GM12878 (cell line): Measurements from ENCODE around the gene TMEM63C. TPM values are rescaled to one million over a fixed set of nuclear protein-coding genes. Genes with fewer than 3 reads are reported as not detected.

Source experiments
- ATAC-seq: fragments of 200-7000 bp; cut with Tn5 transposase; 3 replicates; pipeline ENCODE4 v1.9.1; 2020; ENCODE audit warnings: mild to moderate bottlenecking, moderate library complexity
- BruUV-seq: library from RNA; stranded (reverse); fragments of 400-500 nt; replicated peaks from 2 replicates; lab custom pipeline; 2021; lab: Mats Ljungman, UMichigan
- CTCF ChIA-PET: fragments of 300-600 bp; sonication (Branson Sonifier 250); formaldehyde crosslinking; extraction: SDS; loops from one replicate; lab custom pipeline; 2021; ENCODE audit warnings: inconsistent platforms; lab: Yijun Ruan, JAX
- POLR2A ChIA-PET: fragments of 350-600 bp; formaldehyde crosslinking; extraction: SDS; loops from one replicate; lab custom pipeline; 2021; ENCODE audit warnings: inconsistent platforms; lab: Charles Lee
- RAD21 ChIA-PET: fragments of 300-600 bp; sonication (Branson Sonifier 250); formaldehyde crosslinking; loops from one replicate; lab custom pipeline; 2023; ENCODE audit warnings: antibody characterized with exemption; ENCODE audit not compliant: unreplicated experiment; lab: Charles Lee
- SMC1A ChIA-PET: fragments of 300-600 bp; sonication (Branson Sonifier 250); formaldehyde crosslinking; loops from one replicate; lab custom pipeline; 2023; ENCODE audit not compliant: unreplicated experiment, uncharacterized antibody; lab: Charles Lee
- DNase-seq: peaks from one replicate; pipeline ENCODE4 v3.0.0-alpha.2; 2011; ENCODE audit warnings: low read depth, low spot score
- FAIRE-seq: peaks from 3 replicates; lab custom pipeline; 2011; peaks lifted over from hg19 to GRCh38; lab: Jason Lieb, UNC
- H2AFZ ChIP-seq: 2 replicates; pipeline ENCODE4 v1.6.0; 2011; ENCODE audit warnings: low read depth, low read length, control low read depth; ENCODE audit not compliant: control insufficient read depth
- H3K27ac ChIP-seq: 2 replicates; pipeline ENCODE4 v1.5.1; 2011; ENCODE audit warnings: control low read depth; ENCODE audit not compliant: control insufficient read depth, insufficient read depth
- H3K27me3 ChIP-seq, 2 experiments: replicated peaks in 1 of 2; 2 replicates each; pipeline versions ENCODE4 v1.6.0 to v1.6.1; 2011; ENCODE audit warnings: low read length in 1 of 2; ENCODE audit not compliant: control insufficient read depth in 2 of 2, insufficient read depth in 2 of 2
- H3K36me3 ChIP-seq, 2 experiments: 2 replicates each; pipeline ENCODE4 v1.5.1; 2011; ENCODE audit warnings: low read length in 1 of 2; ENCODE audit not compliant: control insufficient read depth in 2 of 2, insufficient read depth in 2 of 2
- H3K4me1 ChIP-seq: 2 replicates; pipeline ENCODE4 v1.6.1; 2011; ENCODE audit warnings: mild to moderate bottlenecking, low read length, moderate library complexity, mixed read lengths; ENCODE audit not compliant: control insufficient read depth, insufficient read depth
- H3K4me2 ChIP-seq: 2 replicates; pipeline ENCODE4 v1.6.0; 2011; ENCODE audit warnings: control low read depth; ENCODE audit not compliant: control insufficient read depth, insufficient read depth
- H3K4me3 ChIP-seq: fragments of 200-600 bp; sonication (generic); 2 replicates; pipeline ENCODE4 v1.5.1; 2016
- H3K79me2 ChIP-seq: 2 replicates; pipeline ENCODE4 v1.6.0; 2011; ENCODE audit warnings: low read length; ENCODE audit not compliant: control insufficient read depth, insufficient read depth
- H3K9ac ChIP-seq: 2 replicates; pipeline ENCODE4 v1.8.0; 2011; ENCODE audit warnings: low read length, control low read depth, mixed read lengths; ENCODE audit not compliant: control insufficient read depth, insufficient read depth
- H3K9me3 ChIP-seq: replicated peaks from 3 replicates; pipeline ENCODE4 v1.5.1; 2011; ENCODE audit warnings: mild to moderate bottlenecking, low read length; ENCODE audit not compliant: control insufficient read depth, insufficient read depth
- H4K20me1 ChIP-seq: 2 replicates; pipeline ENCODE4 v1.6.0; 2011; ENCODE audit not compliant: control insufficient read depth, insufficient read depth
- E2F4 ChIP-seq: IDR thresholded peaks from 2 replicates; pipeline ENCODE4 v1.6.1; 2012; ENCODE audit warnings: low read depth, low read length, improper control_type of control experiment
- GATAD2B ChIP-seq: fragments of 450-650 bp; conservative IDR thresholded peaks from 2 replicates; pipeline ENCODE4 v1.6.1; 2017; ENCODE audit warnings: low read depth, mild to moderate bottlenecking, moderate library complexity
- MTA3 ChIP-seq: IDR thresholded peaks from 2 replicates; pipeline ENCODE4 v1.6.1; 2012; ENCODE audit warnings: low read length, inconsistent platforms, borderline replicate concordance
- RAD21 ChIP-seq: IDR thresholded peaks from 2 replicates; pipeline ENCODE4 v1.6.1; 2011; ENCODE audit warnings: mild to moderate bottlenecking, low read depth, low read length, moderate library complexity; ENCODE audit not compliant: insufficient read depth
- RAD51 ChIP-seq: fragments of 450-650 bp; IDR thresholded peaks from 2 replicates; pipeline ENCODE4 v1.6.1; 2016; ENCODE audit warnings: moderate library complexity, mild to moderate bottlenecking, inconsistent platforms
- RCOR1 ChIP-seq: conservative IDR thresholded peaks from 2 replicates; pipeline ENCODE4 v1.6.1; 2012; ENCODE audit warnings: low read depth, low read length, improper control_type of control experiment
- SIX5 ChIP-seq: IDR thresholded peaks from 2 replicates; pipeline ENCODE4 v1.6.1; 2011; ENCODE audit warnings: mild to moderate bottlenecking, low read depth, low read length, moderate library complexity; ENCODE audit not compliant: severe bottlenecking
- SMAD1 ChIP-seq: fragments of 450-650 bp; IDR thresholded peaks from 2 replicates; pipeline ENCODE4 v1.6.1; 2018; ENCODE audit warnings: mild to moderate bottlenecking, low read depth; ENCODE audit not compliant: partially characterized antibody
- SMC3 ChIP-seq: IDR thresholded peaks from 2 replicates; pipeline ENCODE4 v1.6.1; 2011; ENCODE audit warnings: low read length, improper control_type of control experiment, borderline replicate concordance
- WGBS: methylation state at CpG from one replicate; pipeline ENCODE4 v1.1.6; 2016; ENCODE audit warnings: low lambda C conversion rate; ENCODE audit not compliant: insufficient replicate concordance, insufficient coverage; ENCODE audit errors: missing lambda C conversion rate; 5-methylcytosine and 5-hydroxymethylcytosine counted together
- in situ Hi-C: fragments of 300-500 bp; cut with MboI; formaldehyde crosslinking; loops from 9 replicates; pipeline ENCODE4 v1.14.3; 2018; ENCODE audit warnings: mixed read lengths
- intact Hi-C: fragments of 100-400 bp; cut with micrococcal nuclease; formaldehyde crosslinking; loops from one replicate; pipeline ENCODE4 v1.14.2; 2022; ENCODE audit not compliant: unreplicated experiment
- polyA plus RNA-seq, 11 experiments: library from polyadenylated mRNA; depleted of rRNA in 4 of 11; unstranded in 6 of 11; stranded (reverse) in 5 of 11; fragments of >200 nt; fragmentation: Nextera tagmentation in 4 of 11; fragmentation: Illumina TruSeq in 1 of 11; extraction: Ambion mirVana in 4 of 11; extraction: Trizol in 1 of 11; gene quantifications; 1 replicate in 1 of 11; 2 replicates in 10 of 11; pipeline versions ENCODE4 v1.2.1 to v1.2.3, GENCODE V29; 2011 to 2016; ENCODE audit warnings: inconsistent platforms in 2 of 11, missing spikeins in 2 of 11, low read depth in 1 of 11
- total RNA-seq, 4 experiments: library from RNA; depleted of rRNA in 3 of 4; stranded (reverse); fragments of >200 nt in 3 of 4; fragmentation: Illumina TruSeq in 1 of 4; extraction: Trizol in 1 of 4; gene quantifications; 2 replicates each; pipeline versions ENCODE4 v1.2.1 to v1.2.3, GENCODE V29; 2013 to 2021
- TF ChIP-seq, protein P1 (sequence below): fragments of 450-650 bp; IDR thresholded peaks from 2 replicates; pipeline ENCODE4 v1.6.1; 2014; ENCODE audit warnings: mild to moderate bottlenecking
- TF ChIP-seq, protein P2 (sequence below): IDR thresholded peaks from 2 replicates; pipeline ENCODE4 v1.6.1; 2012; ENCODE audit warnings: improper control_type of control experiment, low read depth, low read length; ENCODE audit not compliant: insufficient replicate concordance

TMEM63C gene
- total and polyA plus RNA-seq, 10 of the 15 experiments (the other 5 are each of a cell fraction or from before 2014, with no cell fraction given) = 0.06 to 1.3 (median 0.39) TPM; not detected in 4

- TF ChIP-seq SMAD1 = no peak
- TF ChIP-seq RCOR1 = no peak
- no peak for TF ChIP-seq GATAD2B
These were observed 634 bp upstream of the TMEM63C start (continued) for GRCh38 chr14:77180726-77181602.

DNA sequence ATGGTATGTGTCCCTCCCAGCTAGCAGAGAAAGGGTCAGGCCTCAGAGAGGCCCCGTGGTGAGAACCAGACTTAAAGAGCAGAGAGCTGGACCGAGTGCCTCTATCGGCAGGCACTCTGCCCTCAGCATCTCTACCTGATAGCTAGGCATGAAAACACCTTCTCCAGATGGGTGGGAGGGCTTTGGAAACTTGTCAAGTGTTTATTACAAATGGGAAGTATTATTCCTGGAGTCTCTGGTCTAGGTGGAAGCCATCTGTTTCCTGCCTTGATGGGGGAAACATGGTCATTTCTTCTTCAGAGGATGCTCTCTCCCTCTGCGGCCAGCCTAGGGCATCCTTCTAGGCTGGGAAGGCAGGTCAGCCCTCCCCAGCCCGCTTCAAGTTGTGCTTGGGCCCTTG lies 2.3 kb downstream of the TMEM63C start:
- CTCF ChIA-PET = interaction anchor here (1.0 to 2.0 kb wide), 4 partner anchors 12 to 132 kb away, joined by 3 to 8 read pairs (median 6); no protein-coding TSS in a partner anchor
- FAIRE-seq (no peak), DNase-seq (no peak), ATAC-seq (no peak)
- no peak overlapping the region for H3K27ac ChIP-seq
- no TSS peak for BruUV-seq
- POLR2A ChIA-PET = interaction anchor here (1.0 kb wide), 1 partner anchor 118 kb away, joined by 3 read pairs; no protein-coding TSS in a partner anchor
- peaks cover 0 to 3% of the 10 kb centered on the region in 2 experiments; a peak in 1 of 4 replicates for H3K27me3 ChIP-seq
- H3K9ac ChIP-seq = no peak overlapping the region
- H2AFZ ChIP-seq = no peak overlapping the region
- no peaks in the 10 kb centered on the region for H3K36me3 ChIP-seq
- WGBS = 27% methylated on average over 5 of the region's 5 CpGs
- intact Hi-C loops = no loop called here
- peaks cover 4% of the 10 kb centered on the region for H3K4me1 ChIP-seq
- RAD21 ChIA-PET = interaction anchor here (1.5 kb wide), 1 partner anchor 30 kb away, joined by 5 read pairs; no protein-coding TSS in a partner anchor
- in situ Hi-C loops = no loop called here
- H3K9me3 ChIP-seq = no peaks in the 10 kb centered on the region
- H4K20me1 ChIP-seq = no peaks in the 10 kb centered on the region
- no peaks in the 10 kb centered on the region for H3K79me2 ChIP-seq
- H3K4me3 ChIP-seq = no peak overlapping the region
- SMC1A ChIA-PET = no interaction called here
- no peak overlapping the region for H3K4me2 ChIP-seq
- TF ChIP-seq RAD51 (no peak), MTA3 (no peak), E2F4 (no peak), SIX5 (no peak), RAD21 (no peak), SMC3 (no peak)
- TF ChIP-seq, protein P1, sequence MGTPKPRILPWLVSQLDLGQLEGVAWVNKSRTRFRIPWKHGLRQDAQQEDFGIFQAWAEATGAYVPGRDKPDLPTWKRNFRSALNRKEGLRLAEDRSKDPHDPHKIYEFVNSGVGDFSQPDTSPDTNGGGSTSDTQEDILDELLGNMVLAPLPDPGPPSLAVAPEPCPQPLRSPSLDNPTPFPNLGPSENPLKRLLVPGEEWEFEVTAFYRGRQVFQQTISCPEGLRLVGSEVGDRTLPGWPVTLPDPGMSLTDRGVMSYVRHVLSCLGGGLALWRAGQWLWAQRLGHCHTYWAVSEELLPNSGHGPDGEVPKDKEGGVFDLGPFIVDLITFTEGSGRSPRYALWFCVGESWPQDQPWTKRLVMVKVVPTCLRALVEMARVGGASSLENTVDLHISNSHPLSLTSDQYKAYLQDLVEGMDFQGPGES = no peak
- TF ChIP-seq, protein P2, sequence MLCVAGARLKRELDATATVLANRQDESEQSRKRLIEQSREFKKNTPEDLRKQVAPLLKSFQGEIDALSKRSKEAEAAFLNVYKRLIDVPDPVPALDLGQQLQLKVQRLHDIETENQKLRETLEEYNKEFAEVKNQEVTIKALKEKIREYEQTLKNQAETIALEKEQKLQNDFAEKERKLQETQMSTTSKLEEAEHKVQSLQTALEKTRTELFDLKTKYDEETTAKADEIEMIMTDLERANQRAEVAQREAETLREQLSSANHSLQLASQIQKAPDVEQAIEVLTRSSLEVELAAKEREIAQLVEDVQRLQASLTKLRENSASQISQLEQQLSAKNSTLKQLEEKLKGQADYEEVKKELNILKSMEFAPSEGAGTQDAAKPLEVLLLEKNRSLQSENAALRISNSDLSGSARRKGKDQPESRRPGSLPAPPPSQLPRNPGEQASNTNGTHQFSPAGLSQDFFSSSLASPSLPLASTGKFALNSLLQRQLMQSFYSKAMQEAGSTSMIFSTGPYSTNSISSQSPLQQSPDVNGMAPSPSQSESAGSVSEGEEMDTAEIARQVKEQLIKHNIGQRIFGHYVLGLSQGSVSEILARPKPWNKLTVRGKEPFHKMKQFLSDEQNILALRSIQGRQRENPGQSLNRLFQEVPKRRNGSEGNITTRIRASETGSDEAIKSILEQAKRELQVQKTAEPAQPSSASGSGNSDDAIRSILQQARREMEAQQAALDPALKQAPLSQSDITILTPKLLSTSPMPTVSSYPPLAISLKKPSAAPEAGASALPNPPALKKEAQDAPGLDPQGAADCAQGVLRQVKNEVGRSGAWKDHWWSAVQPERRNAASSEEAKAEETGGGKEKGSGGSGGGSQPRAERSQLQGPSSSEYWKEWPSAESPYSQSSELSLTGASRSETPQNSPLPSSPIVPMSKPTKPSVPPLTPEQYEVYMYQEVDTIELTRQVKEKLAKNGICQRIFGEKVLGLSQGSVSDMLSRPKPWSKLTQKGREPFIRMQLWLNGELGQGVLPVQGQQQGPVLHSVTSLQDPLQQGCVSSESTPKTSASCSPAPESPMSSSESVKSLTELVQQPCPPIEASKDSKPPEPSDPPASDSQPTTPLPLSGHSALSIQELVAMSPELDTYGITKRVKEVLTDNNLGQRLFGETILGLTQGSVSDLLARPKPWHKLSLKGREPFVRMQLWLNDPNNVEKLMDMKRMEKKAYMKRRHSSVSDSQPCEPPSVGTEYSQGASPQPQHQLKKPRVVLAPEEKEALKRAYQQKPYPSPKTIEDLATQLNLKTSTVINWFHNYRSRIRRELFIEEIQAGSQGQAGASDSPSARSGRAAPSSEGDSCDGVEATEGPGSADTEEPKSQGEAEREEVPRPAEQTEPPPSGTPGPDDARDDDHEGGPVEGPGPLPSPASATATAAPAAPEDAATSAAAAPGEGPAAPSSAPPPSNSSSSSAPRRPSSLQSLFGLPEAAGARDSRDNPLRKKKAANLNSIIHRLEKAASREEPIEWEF = no peak
